Measurements from ENCODE around the gene ZC3H7B.
A peak's percentile ranks its signal among the peaks of the same experiment; 100 is the strongest.
"Not testable (repeated sequence)": the region's sequence is repeated elsewhere in the genome, so short reads cannot be mapped to it uniquely, and the experiment has no call there.

Gene ZC3H7B

GRCh38 chr22:41301085-41302020 is at the start of gene ZC3H7B:
TSS of gene ZC3H7B (plus strand) at chr22:41301525. CDS start at chr22:41320661, 19,136 bp downstream.
- H3K4me1 ChIP-seq (ENCODE audit: control insufficient read depth, insufficient read depth, low read length) = peaks cover 1% of the 10 kb centered on the region; the same call in 1 of the 2 replicates
- WGBS (ENCODE audit: insufficient coverage, insufficient read length) = no CpG with 5 or more reads among the region's 74 CpGs
- H3K4me3 ChIP-seq (ENCODE audit: low read length) = peak within 1 kb of the TSS; percentile 93
- H3K36me3 ChIP-seq (ENCODE audit: control insufficient read depth, insufficient read depth, low read length) = no peaks in the 10 kb centered on the region
- no peak within 1 kb of the TSS for H3K27ac ChIP-seq (ENCODE audit: low read length)
- no peaks in the 10 kb centered on the region for H3K9me3 ChIP-seq (ENCODE audit: control insufficient read depth, insufficient read depth, low read length)
- H3K27me3 ChIP-seq (ENCODE audit: control insufficient read depth, insufficient read depth, low read length) = no peaks in the 10 kb centered on the region
- DNase-seq (ENCODE audit: low read depth, low spot score) = no peak

DNA sequence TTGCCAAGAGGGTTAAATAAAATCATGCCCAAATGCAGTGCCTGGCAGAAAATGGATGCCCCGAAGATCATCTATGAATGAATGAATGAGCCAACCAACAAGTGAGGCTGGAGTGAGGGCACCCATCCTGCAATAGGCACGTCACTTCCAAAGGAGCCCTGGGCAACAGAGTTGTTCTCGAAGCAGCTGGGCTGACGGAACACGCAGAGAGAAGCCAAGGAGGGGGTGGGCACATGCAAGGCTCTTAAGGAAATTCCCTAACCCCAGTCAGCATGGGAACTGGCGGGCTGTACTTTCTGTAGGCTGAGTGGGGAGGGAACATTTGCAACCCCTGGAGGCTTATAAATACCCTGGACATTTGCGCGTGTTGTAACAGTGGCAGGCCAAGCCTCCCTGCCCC is 49.0 kb upstream of the ZC3H7B start:
- Histone ChIP-seq H3K4me1 (ENCODE audit: control insufficient read depth, insufficient read depth, low read length) (peaks cover 2% of the 10 kb centered on the region; the same call in 1 of the 2 replicates), H3K27ac (ENCODE audit: low read length) (no peak overlapping the region), H3K36me3 (ENCODE audit: control insufficient read depth, insufficient read depth, low read length) (peaks cover 73% of the 10 kb centered on the region), H3K4me3 (ENCODE audit: low read length) (no peak overlapping the region), H3K27me3 (ENCODE audit: control insufficient read depth, insufficient read depth, low read length) (no peaks in the 10 kb centered on the region), H3K9me3 (ENCODE audit: control insufficient read depth, insufficient read depth, low read length) (no peaks in the 10 kb centered on the region)
- WGBS (ENCODE audit: insufficient coverage, insufficient read length) = no CpG with 5 or more reads among the region's 8 CpGs
- DNase-seq (ENCODE audit: low read depth, low spot score) = no peak

DNA sequence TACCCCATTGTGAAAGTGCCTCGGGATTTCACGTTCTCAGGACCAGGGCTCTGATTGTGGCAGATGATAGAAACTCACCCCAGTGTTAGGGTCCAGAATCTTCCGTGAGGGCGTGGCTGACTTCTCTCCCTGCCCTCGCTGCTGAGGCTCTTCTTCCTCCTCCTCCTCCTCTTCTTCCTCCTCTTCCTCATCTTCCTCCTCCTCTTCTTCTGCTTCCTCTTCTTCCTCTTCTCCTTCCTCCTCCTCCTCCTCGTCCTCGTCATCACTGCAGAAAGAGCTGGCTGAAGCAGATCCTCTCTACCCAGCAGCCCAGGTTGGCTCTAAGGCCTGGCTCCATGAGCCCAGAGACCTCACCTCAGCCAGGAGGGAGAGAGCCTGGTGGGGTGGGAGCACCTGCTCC is 47.1 kb upstream of the ZC3H7B start:
- WGBS (ENCODE audit: insufficient coverage, insufficient read length) = no CpG with 5 or more reads among the region's 7 CpGs
- H3K36me3 ChIP-seq (ENCODE audit: control insufficient read depth, insufficient read depth, low read length) = peaks cover 69% of the 10 kb centered on the region
- H3K4me3 ChIP-seq (ENCODE audit: low read length) = no peak overlapping the region
- H3K27ac ChIP-seq (ENCODE audit: low read length) = no peak overlapping the region
- peaks cover 2% of the 10 kb centered on the region; the same call in 1 of the 2 replicates for H3K4me1 ChIP-seq (ENCODE audit: control insufficient read depth, insufficient read depth, low read length)
- H3K27me3 ChIP-seq (ENCODE audit: control insufficient read depth, insufficient read depth, low read length) = no peaks in the 10 kb centered on the region
- H3K9me3 ChIP-seq (ENCODE audit: control insufficient read depth, insufficient read depth, low read length) = no peaks in the 10 kb centered on the region
- DNase-seq (ENCODE audit: low read depth, low spot score) = no peak

- peaks cover 62% of the 10 kb centered on the region for H3K36me3 ChIP-seq (ENCODE audit: control insufficient read depth, insufficient read depth, low read length)
- no peak for DNase-seq (ENCODE audit: low read depth, low spot score)
- peaks cover 2% of the 10 kb centered on the region; the same call in 1 of the 2 replicates for H3K4me1 ChIP-seq (ENCODE audit: control insufficient read depth, insufficient read depth, low read length)
- no peak overlapping the region for H3K4me3 ChIP-seq (ENCODE audit: low read length)
- H3K27ac ChIP-seq (ENCODE audit: low read length) = no peak overlapping the region
- H3K9me3 ChIP-seq (ENCODE audit: control insufficient read depth, insufficient read depth, low read length) = no peaks in the 10 kb centered on the region
- no CpG with 5 or more reads among the region's 20 CpGs for WGBS (ENCODE audit: insufficient coverage, insufficient read length)
- no peaks in the 10 kb centered on the region for H3K27me3 ChIP-seq (ENCODE audit: control insufficient read depth, insufficient read depth, low read length)
Measured at GRCh38 chr22:41256254-41257253, 44.8 kb upstream of the ZC3H7B start.

GRCh38 chr22:41257696-41258095 is 43.6 kb upstream of the ZC3H7B start:
- no peak overlapping the region for H3K27ac ChIP-seq (ENCODE audit: low read length)
- peaks cover 68% of the 10 kb centered on the region for H3K36me3 ChIP-seq (ENCODE audit: control insufficient read depth, insufficient read depth, low read length)
- no CpG with 5 or more reads among the region's 11 CpGs for WGBS (ENCODE audit: insufficient coverage, insufficient read length)
- peaks cover 2% of the 10 kb centered on the region; the same call in 1 of the 2 replicates for H3K4me1 ChIP-seq (ENCODE audit: control insufficient read depth, insufficient read depth, low read length)
- H3K27me3 ChIP-seq (ENCODE audit: control insufficient read depth, insufficient read depth, low read length) = no peaks in the 10 kb centered on the region
- no peaks in the 10 kb centered on the region for H3K9me3 ChIP-seq (ENCODE audit: control insufficient read depth, insufficient read depth, low read length)
- H3K4me3 ChIP-seq (ENCODE audit: low read length) = no peak overlapping the region
- DNase-seq (ENCODE audit: low read depth, low spot score) = no peak

- H3K4me1 ChIP-seq (ENCODE audit: control insufficient read depth, insufficient read depth, low read length); DNase-seq (ENCODE audit: low read depth, low spot score); H3K4me3 ChIP-seq (ENCODE audit: low read length); H3K9me3 ChIP-seq (ENCODE audit: control insufficient read depth, insufficient read depth, low read length); H3K27me3 ChIP-seq (ENCODE audit: control insufficient read depth, insufficient read depth, low read length); H3K27ac ChIP-seq (ENCODE audit: low read length): not testable (repeated sequence)
- H3K36me3 ChIP-seq (ENCODE audit: control insufficient read depth, insufficient read depth, low read length) = peaks cover 74% of the 10 kb centered on the region
- no CpG with 5 or more reads among the region's 4 CpGs for WGBS (ENCODE audit: insufficient coverage, insufficient read length)
Measured at GRCh38 chr22:41259756-41260155, 41.6 kb upstream of the ZC3H7B start.

DNA sequence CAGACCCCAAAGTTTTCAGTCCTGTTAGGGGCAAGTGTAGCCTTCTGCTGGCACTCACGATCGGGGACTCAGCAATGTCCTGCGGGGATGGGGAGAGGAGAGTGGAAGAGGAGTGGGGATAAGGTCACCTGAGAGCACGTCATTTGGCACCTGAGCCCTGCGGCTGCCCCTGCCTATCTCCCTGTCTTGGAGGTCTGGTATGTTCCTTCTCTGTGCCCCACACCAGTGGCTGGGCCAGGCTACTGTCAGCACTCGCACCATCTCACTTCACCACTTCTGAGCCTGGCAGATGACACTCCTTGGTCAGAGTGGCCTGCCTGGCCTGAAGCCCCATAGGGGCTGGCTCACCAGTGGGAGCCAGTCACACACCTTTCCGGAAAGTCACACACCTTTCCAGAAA is 40.5 kb upstream of the ZC3H7B start:
- no peak for DNase-seq (ENCODE audit: low read depth, low spot score)
- no CpG with 5 or more reads among the region's 7 CpGs for WGBS (ENCODE audit: insufficient coverage, insufficient read length)
- Histone ChIP-seq H3K27me3 (ENCODE audit: control insufficient read depth, insufficient read depth, low read length) (no peaks in the 10 kb centered on the region), H3K9me3 (ENCODE audit: control insufficient read depth, insufficient read depth, low read length) (no peaks in the 10 kb centered on the region), H3K27ac (ENCODE audit: low read length) (no peak overlapping the region), H3K4me1 (ENCODE audit: control insufficient read depth, insufficient read depth, low read length) (peaks cover 2% of the 10 kb centered on the region; the same call in 1 of the 2 replicates), H3K36me3 (ENCODE audit: control insufficient read depth, insufficient read depth, low read length) (peaks cover 79% of the 10 kb centered on the region), H3K4me3 (ENCODE audit: low read length) (no peak overlapping the region)

GRCh38 chr22:41261541-41262249 is 39.6 kb upstream of the ZC3H7B start:
- Histone ChIP-seq H3K27me3 (ENCODE audit: control insufficient read depth, insufficient read depth, low read length) (no peaks in the 10 kb centered on the region), H3K36me3 (ENCODE audit: control insufficient read depth, insufficient read depth, low read length) (peaks cover 76% of the 10 kb centered on the region), H3K4me3 (ENCODE audit: low read length) (no peak overlapping the region; the same call in 1 of the 2 replicates), H3K27ac (ENCODE audit: low read length) (no peak overlapping the region), H3K4me1 (ENCODE audit: control insufficient read depth, insufficient read depth, low read length) (peaks cover 2% of the 10 kb centered on the region; the same call in 1 of the 2 replicates), H3K9me3 (ENCODE audit: control insufficient read depth, insufficient read depth, low read length) (no peaks in the 10 kb centered on the region)
- WGBS (ENCODE audit: insufficient coverage, insufficient read length) = no CpG with 5 or more reads among the region's 12 CpGs
- no peak for DNase-seq (ENCODE audit: low read depth, low spot score)

- Histone ChIP-seq H3K9me3 (ENCODE audit: control insufficient read depth, insufficient read depth, low read length) (no peaks in the 10 kb centered on the region), H3K4me3 (ENCODE audit: low read length) (no peak overlapping the region), H3K27ac (ENCODE audit: low read length) (no peak overlapping the region), H3K4me1 (ENCODE audit: control insufficient read depth, insufficient read depth, low read length) (no peaks in the 10 kb centered on the region; the same call in 1 of the 2 replicates), H3K27me3 (ENCODE audit: control insufficient read depth, insufficient read depth, low read length) (no peaks in the 10 kb centered on the region), H3K36me3 (ENCODE audit: control insufficient read depth, insufficient read depth, low read length) (peaks cover 73% of the 10 kb centered on the region)
- no peak for DNase-seq (ENCODE audit: low read depth, low spot score)
- no CpG with 5 or more reads among the region's 15 CpGs for WGBS (ENCODE audit: insufficient coverage, insufficient read length)
Measured at GRCh38 chr22:41262250-41262765, 39.0 kb upstream of the ZC3H7B start.
